D721Med (cell line): Measurements from ENCODE around the gene NAP1L4.

ENCODE experiments used
- DNase-seq: peaks from one replicate; pipeline ENCODE4 v3.0.0; 2011; ENCODE audit warnings: low spot score; ENCODE audit not compliant: insufficient read length
- FAIRE-seq: peaks from 2 replicates; lab custom pipeline; 2011; peaks lifted over from hg19 to GRCh38; lab: Jason Lieb, UNC
- TF ChIP-seq, protein P1 (sequence below): IDR thresholded peaks from 2 replicates; pipeline ENCODE4 v1.5.1; 2012; ENCODE audit warnings: mild to moderate bottlenecking, control low read depth; ENCODE audit not compliant: insufficient read depth; ENCODE audit errors: missing control alignments

NAP1L4 gene

DNA sequence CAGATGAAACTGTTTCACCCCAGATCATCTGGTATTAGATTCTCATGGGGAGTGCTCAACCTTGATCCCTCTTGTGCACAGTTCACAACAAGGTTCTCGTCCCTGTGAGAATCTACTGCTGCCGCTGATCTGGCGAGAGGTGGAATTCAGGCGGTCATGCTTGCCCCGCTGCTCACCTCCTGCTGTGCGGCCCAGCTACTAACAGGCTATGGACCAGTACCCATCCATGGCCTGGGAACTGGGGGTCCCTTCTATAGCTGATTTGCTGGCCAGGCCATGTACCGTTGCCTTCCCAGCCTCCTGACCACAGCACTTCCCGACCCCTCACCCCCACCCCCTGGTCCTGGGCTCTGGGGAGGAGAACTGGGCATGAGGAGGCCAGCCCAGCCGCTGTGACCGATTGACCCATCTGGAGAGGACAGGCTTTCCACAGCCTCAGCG, 65.5 kb downstream of the NAP1L4 start:
- TF ChIP-seq, protein P1, sequence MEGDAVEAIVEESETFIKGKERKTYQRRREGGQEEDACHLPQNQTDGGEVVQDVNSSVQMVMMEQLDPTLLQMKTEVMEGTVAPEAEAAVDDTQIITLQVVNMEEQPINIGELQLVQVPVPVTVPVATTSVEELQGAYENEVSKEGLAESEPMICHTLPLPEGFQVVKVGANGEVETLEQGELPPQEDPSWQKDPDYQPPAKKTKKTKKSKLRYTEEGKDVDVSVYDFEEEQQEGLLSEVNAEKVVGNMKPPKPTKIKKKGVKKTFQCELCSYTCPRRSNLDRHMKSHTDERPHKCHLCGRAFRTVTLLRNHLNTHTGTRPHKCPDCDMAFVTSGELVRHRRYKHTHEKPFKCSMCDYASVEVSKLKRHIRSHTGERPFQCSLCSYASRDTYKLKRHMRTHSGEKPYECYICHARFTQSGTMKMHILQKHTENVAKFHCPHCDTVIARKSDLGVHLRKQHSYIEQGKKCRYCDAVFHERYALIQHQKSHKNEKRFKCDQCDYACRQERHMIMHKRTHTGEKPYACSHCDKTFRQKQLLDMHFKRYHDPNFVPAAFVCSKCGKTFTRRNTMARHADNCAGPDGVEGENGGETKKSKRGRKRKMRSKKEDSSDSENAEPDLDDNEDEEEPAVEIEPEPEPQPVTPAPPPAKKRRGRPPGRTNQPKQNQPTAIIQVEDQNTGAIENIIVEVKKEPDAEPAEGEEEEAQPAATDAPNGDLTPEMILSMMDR, result no peak
- DNase-seq (no peak), FAIRE-seq (no peak)

DNA sequence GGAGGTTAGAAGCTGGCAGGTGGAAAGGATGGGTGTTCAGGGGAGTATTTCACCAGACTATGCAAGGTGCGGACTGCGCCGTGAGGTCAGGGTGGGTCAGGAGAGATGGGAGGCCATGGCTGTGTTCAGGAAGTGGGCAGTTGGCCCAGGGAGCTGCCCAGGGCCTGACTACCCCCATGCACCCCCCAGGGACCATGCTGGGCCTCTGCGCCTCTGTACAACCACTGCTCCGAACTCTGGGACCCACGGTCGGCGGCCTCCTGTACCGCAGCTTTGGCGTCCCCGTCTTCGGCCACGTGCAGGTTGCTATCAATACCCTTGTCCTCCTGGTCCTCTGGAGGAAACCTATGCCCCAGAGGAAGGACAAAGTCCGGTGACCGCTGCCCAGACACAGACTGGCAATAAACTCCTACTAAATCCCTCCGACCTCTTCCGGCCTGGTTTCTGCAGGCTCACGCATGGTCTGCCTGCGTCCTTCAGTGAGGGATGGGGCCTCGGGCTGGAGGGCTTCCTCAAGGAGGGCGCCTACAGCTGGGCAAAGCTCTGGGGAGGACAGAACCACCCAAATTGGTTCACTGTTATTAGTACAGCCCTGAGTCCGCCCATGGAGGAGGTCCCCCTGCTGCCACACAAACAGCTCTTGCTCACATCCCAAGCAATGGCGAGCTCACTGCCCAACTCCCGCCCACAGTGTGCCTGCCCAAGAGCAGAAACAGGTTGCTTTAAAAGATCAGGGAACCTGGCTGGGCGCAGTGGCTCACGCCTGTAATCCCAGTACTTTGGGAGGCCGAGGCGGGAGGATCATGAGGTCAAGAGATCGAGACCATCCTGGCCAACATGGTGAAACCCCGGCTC, 67.1 kb downstream of the NAP1L4 start:
- FAIRE-seq (no peak), DNase-seq (no peak)
- TF ChIP-seq, protein P1, result no peak

DNA sequence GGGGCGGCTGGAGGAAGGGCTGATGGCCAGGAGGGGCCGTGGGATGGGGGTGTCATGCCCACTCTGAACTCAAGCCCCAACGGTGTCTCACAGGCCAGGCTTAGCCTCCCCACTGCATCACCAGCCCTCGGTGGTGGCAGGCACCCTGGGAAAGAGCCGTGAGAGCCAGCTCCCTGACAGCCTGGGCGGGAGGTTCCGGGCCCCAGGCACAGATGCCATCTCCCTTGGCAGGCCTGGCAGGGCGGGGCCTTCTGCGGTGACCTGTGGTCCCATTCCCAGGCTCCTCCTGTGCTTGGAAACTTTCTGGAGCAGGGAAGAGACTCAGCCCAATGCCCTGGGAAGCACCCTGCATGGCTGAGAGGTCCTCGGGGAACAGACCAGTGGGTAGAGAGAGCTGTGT, 67.7 kb downstream of the NAP1L4 start:
- no peak for DNase-seq
- no peak for FAIRE-seq
- TF ChIP-seq, protein P1, result no peak

DNA sequence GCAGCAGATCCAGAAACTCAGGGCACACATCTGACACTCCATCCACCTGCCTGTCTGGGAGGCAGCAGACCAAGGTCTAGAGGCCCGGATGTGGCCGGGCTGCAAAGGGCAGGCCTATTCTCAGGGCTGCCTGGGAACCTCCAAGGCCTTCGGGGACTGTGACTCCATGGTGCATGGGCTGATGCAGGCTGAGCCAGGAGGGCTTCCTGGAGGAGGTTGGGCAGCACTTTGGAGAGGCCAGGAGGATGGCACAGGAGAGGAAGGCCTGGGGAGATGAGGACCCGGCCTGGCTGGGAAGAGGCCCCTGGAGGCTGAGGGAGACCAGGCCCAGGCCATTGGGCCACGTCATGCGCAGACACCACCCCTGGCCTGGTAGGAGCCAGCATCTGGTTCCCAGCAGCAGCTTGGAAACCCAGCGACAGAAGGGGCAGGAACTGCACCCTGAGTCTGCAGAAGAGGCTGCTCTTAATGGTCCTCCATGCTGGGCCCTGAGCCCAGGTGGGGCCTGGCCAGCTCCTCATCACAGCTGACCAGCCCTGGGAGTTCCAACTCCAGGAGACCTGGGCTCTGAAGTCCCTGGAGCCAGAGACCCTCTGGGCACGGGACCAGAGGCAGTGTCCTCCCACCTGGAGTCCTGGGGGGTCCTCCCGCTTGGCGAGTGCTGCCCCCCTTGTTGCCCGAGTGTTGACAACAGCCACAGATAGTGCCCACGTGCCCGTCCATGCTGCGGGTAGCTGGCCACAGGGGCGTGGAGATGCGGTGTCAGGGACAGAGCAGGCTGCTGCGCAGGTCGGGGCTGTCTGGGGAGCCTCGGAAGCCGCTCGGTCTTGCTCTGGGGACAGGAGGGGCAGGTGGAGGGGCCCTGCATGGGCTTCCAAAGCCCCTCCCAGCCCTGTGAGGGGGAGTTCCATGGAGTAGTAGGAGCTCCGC, 68.4 kb downstream of the NAP1L4 start:
- TF ChIP-seq, protein P1, result no peak
- DNase-seq (no peak), FAIRE-seq (no peak)

DNA sequence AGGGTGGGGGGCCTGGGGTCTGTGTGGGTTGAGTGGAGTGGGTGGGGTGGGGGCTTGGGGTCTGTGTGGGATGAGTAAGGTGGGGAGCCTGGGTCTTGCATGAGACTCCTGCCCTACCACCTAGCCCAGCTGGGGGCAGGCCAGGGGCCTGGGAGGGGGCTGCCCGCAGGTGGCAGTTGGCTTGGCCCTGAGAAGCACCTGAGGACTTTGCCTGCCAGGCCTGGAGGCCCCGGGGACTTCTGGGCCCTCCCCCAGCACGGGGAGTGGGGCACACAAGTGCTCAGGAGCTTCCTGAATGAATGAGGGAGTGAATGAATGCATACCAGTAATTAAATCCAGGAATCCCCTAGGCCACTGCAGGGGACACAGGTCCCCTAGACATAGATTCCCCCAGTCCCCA, 69.5 kb downstream of the NAP1L4 start:
- FAIRE-seq (no peak), DNase-seq (no peak)
- TF ChIP-seq, protein P1, result no peak

DNA sequence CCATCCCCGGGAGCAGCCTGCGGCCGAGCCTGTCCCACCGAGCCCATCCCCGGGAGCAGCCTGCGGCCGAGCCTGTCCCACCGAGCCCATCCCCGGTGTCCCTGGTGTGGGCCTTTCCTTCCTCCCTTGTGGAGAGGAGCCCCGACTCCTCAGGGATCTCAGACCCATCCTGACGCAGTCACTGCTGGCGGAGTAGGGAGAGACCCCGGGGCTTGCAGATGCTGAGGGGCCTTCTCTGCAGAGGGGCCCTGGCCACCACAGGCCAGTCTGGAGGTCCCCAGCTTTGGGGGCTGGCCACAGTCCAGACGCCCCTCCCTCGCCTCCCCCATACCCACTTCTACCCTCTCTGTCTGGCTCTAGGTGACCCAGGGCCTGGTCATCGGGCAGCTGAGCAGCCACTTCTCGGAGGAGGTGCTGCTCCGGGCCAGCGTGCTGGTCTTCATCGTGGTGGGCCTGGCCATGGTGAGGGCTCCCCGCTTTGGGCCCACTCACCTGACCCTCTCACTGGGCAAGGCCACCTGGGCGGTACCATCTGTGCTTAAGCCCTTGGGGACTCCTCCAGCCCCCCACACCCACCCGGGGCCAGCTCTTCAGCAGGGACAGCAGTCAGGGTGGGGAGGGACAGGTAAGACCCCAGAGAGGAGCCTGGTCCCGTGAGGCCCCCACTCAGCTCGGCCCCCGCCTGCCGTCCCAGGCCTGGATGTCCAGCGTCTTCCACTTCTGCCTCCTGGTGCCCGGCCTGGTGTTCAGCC, 70.2 kb downstream of the NAP1L4 start:
- DNase-seq (no peak), FAIRE-seq (no peak)
- TF ChIP-seq, protein P1, result no peak
